ENCODE data around the gene NCAM1. TPM values are rescaled to one million over a fixed set of nuclear protein-coding genes. Genes with fewer than 3 reads are reported as not detected.

NCAM1 gene
- total and polyA plus RNA-seq, 2 donors (not counting 3 experiments of a cell fraction or from before 2014, with no cell fraction given), result 0.03 TPM; not detected in 1

DNA sequence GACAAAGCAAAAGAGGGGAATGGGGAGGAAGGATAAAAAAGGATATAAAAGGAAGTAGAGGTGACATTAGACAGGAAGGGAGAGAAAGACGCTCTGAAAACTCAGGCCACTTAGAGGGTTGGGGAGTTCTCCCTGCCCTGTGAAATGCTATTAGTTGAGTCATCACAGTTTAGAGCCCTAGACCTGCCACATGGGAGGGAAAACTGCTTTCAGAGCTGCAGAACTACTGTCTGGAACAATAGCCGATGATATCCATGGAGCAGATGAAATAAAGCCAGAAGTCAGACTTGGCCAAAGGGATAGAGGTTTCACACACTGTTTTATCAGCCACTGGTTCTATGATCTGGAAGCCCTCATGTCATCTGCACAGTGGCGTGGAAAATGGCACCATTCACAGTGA is 157.9 kb downstream of the NCAM1 start:
- no peak for FAIRE-seq
- no peak for TF ChIP-seq POLR2AphosphoS5 (IDR thresholded peaks at IDR 0.05; ENCODE audit: insufficient read depth, low read depth, low read length)
- TF ChIP-seq JUN (IDR thresholded peaks at IDR 0.05; ENCODE audit: borderline replicate concordance, insufficient read depth, insufficient read length, low read depth), result no peak
- no peak for TF ChIP-seq CTCF (IDR thresholded peaks at IDR 0.05; ENCODE audit: extremely low read depth in 1 of 2, insufficient read depth in 1 of 2, low read depth in 1 of 2, low read length in 2 of 2)
- TF ChIP-seq EZH2 (IDR thresholded peaks at IDR 0.05; ENCODE audit: borderline replicate concordance, low read depth, low read length, severe bottlenecking), result no peak
- TF ChIP-seq POLR2A (IDR thresholded peaks at IDR 0.05; ENCODE audit: low read depth, low read length), result no peak
- no peak for TF ChIP-seq FOS (IDR thresholded peaks at IDR 0.05; ENCODE audit: borderline replicate concordance, insufficient read depth, low read length)
- TF ChIP-seq MYC (IDR thresholded peaks at IDR 0.05; ENCODE audit: low read depth, low read length), result no peak
- no peak for TF ChIP-seq GATA2 (IDR thresholded peaks at IDR 0.05; ENCODE audit: insufficient read depth, insufficient read length, low read depth, low read length)
- TF ChIP-seq, protein P1, sequence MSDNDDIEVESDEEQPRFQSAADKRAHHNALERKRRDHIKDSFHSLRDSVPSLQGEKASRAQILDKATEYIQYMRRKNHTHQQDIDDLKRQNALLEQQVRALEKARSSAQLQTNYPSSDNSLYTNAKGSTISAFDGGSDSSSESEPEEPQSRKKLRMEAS (IDR thresholded peaks at IDR 0.05; ENCODE audit: insufficient read depth, insufficient read length), result no peak

More for the DNA sequence above, 157.9 kb downstream of the NCAM1 start:
- H3K36me3 ChIP-seq (ENCODE audit: control insufficient read depth in 2 of 2, extremely low read depth in 1 of 2, insufficient read depth in 2 of 2, low read length in 2 of 2), result no peaks in the 10 kb centered on the region
- H3K9me3 ChIP-seq (replicated peaks; ENCODE audit: control insufficient read depth, insufficient read depth, low read length), result no peaks in the 10 kb centered on the region
- ChIA-PET CTCF (no interaction called here), POLR2A (no interaction called here)
- H3K9ac ChIP-seq (replicated peaks; ENCODE audit: extremely low read depth, insufficient read depth, low read length), result no peak overlapping the region
- no peaks in the 10 kb centered on the region for H3K9me1 ChIP-seq (replicated peaks; ENCODE audit: control insufficient read depth, extremely low read depth, insufficient read depth, low read length)
- H3K4me3 ChIP-seq (replicated peaks in 1 of 3; ENCODE audit: insufficient read depth in 1 of 3, low read depth in 1 of 3, low read length in 3 of 3), result no peak overlapping the region
- H3K4me2 ChIP-seq (ENCODE audit: insufficient read depth, low read length), result no peak overlapping the region
- H3K79me2 ChIP-seq (ENCODE audit: control insufficient read depth, insufficient read depth, low read length), result no peaks in the 10 kb centered on the region
- no peaks in the 10 kb centered on the region for H3K27me3 ChIP-seq (ENCODE audit: control insufficient read depth in 2 of 2, insufficient read depth in 2 of 2, low read length in 2 of 2)
- H2AFZ ChIP-seq (ENCODE audit: low read depth, low read length), result no peak overlapping the region
- DNase-seq (ENCODE audit: low read depth, low spot score), result no peak
- no peak overlapping the region for H3K27ac ChIP-seq (ENCODE audit: insufficient read depth, low read depth, low read length)
- no peaks in the 10 kb centered on the region for H3K4me1 ChIP-seq (ENCODE audit: control insufficient read depth, extremely low read depth, insufficient read depth, low read length)
- H4K20me1 ChIP-seq (replicated peaks; ENCODE audit: control insufficient read depth, extremely low read depth, insufficient read depth, low read length), result no peaks in the 10 kb centered on the region
- no TSS peak for BruUV-seq (replicated peaks)
- dilution Hi-C loops (cut with MboI; ENCODE audit: extremely low pct_ligation_motif_present, low sequenced_read_pairs) (no loop called here), intact Hi-C loops (cut with micrococcal nuclease) (no loop called here)

Measured in endothelial cell of umbilical vein (primary cell).